ENCODE data around the gene MEAF6. TPM values are rescaled to one million over a fixed set of nuclear protein-coding genes. Genes with fewer than 3 reads are reported as not detected.

MEAF6 gene
- polyA plus RNA-seq, 1 of the 3 experiments (the other 2 are of a cell fraction), result 60.5 TPM

DNA sequence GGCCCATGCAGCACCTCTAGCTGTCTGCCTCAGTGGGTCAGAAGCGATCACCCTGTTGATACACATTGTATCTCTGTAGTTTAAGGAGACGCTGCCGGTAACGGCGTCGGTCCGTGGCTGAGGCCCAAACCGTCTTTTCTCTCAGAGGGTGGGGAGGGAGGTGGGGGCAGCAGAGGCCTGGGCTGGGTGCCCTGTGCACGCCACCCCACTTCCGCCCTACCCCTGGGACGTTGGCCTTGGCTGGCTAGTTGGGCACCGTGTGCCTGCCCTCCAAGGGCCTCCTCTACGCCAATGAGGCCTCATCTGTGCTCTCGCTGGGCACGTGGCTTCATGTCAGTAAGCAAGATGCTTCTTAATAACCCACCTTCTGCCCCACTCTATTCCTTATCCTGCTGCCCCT is 30.8 kb downstream of the MEAF6 start:
- peaks cover 13% of the 10 kb centered on the region for H3F3A ChIP-seq (replicated peaks; ENCODE audit: insufficient read depth)
- TF ChIP-seq, protein P1, sequence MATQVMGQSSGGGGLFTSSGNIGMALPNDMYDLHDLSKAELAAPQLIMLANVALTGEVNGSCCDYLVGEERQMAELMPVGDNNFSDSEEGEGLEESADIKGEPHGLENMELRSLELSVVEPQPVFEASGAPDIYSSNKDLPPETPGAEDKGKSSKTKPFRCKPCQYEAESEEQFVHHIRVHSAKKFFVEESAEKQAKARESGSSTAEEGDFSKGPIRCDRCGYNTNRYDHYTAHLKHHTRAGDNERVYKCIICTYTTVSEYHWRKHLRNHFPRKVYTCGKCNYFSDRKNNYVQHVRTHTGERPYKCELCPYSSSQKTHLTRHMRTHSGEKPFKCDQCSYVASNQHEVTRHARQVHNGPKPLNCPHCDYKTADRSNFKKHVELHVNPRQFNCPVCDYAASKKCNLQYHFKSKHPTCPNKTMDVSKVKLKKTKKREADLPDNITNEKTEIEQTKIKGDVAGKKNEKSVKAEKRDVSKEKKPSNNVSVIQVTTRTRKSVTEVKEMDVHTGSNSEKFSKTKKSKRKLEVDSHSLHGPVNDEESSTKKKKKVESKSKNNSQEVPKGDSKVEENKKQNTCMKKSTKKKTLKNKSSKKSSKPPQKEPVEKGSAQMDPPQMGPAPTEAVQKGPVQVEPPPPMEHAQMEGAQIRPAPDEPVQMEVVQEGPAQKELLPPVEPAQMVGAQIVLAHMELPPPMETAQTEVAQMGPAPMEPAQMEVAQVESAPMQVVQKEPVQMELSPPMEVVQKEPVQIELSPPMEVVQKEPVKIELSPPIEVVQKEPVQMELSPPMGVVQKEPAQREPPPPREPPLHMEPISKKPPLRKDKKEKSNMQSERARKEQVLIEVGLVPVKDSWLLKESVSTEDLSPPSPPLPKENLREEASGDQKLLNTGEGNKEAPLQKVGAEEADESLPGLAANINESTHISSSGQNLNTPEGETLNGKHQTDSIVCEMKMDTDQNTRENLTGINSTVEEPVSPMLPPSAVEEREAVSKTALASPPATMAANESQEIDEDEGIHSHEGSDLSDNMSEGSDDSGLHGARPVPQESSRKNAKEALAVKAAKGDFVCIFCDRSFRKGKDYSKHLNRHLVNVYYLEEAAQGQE (IDR thresholded peaks at IDR 0.05; ENCODE audit: low read depth, low read length), result no peak
- TF ChIP-seq TAF1 (IDR thresholded peaks at IDR 0.05; ENCODE audit: borderline replicate concordance, low read depth, low read length) (no peak), SIN3A (IDR thresholded peaks at IDR 0.05; ENCODE audit: borderline replicate concordance, low read depth, low read length) (no peak), TCF12 (IDR thresholded peaks at IDR 0.05) (no peak), JUND (IDR thresholded peaks at IDR 0.05) (no peak), NRF1 (IDR thresholded peaks at IDR 0.05; ENCODE audit: low read depth, low read length) (no peak), EZH2phosphoT487 (IDR thresholded peaks at IDR 0.05; ENCODE audit: borderline replicate concordance, low read depth) (no peak), ELF1 (IDR thresholded peaks at IDR 0.05) (no peak)
- TF ChIP-seq, protein P2, sequence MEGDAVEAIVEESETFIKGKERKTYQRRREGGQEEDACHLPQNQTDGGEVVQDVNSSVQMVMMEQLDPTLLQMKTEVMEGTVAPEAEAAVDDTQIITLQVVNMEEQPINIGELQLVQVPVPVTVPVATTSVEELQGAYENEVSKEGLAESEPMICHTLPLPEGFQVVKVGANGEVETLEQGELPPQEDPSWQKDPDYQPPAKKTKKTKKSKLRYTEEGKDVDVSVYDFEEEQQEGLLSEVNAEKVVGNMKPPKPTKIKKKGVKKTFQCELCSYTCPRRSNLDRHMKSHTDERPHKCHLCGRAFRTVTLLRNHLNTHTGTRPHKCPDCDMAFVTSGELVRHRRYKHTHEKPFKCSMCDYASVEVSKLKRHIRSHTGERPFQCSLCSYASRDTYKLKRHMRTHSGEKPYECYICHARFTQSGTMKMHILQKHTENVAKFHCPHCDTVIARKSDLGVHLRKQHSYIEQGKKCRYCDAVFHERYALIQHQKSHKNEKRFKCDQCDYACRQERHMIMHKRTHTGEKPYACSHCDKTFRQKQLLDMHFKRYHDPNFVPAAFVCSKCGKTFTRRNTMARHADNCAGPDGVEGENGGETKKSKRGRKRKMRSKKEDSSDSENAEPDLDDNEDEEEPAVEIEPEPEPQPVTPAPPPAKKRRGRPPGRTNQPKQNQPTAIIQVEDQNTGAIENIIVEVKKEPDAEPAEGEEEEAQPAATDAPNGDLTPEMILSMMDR (IDR thresholded peaks at IDR 0.05), result no peak
- WGBS (ENCODE audit: low lambda C conversion rate), result 97% methylated on average over 11 of the region's 15 CpGs
- no peak for DNase-seq
- peaks cover 16 to 36% of the 10 kb centered on the region in 2 experiments; a peak in 3 of 4 replicates for H3K4me1 ChIP-seq (ENCODE audit: control insufficient read depth in 1 of 2, insufficient read depth in 2 of 2, low read depth in 1 of 2, low read length in 1 of 2)
- peaks cover 15 to 44% of the 10 kb centered on the region in 2 experiments for H3K36me3 ChIP-seq (replicated peaks in 1 of 2; ENCODE audit: control insufficient read depth in 1 of 2, insufficient read depth in 2 of 2, low read length in 1 of 2)
- H3K79me2 ChIP-seq (ENCODE audit: insufficient read depth), result peaks cover 29% of the 10 kb centered on the region
- CTCF ChIA-PET, result interaction anchor here (0.7 to 21.1 kb wide), 4 partner anchors 9 to 908 kb away, joined by 3 to 481 read pairs (median 76); partner anchors contain the start of gene ZC3H12A
- H3K9ac ChIP-seq, result no peak overlapping the region
- no peak overlapping the region for H2AFZ ChIP-seq (ENCODE audit: low read depth)
- no peaks in the 10 kb centered on the region for H3K9me3 ChIP-seq
- H4K20me1 ChIP-seq (ENCODE audit: insufficient read depth), result no peaks in the 10 kb centered on the region
- H3K27me3 ChIP-seq (ENCODE audit: insufficient read depth), result no peaks in the 10 kb centered on the region
- no peak overlapping the region for H3K27ac ChIP-seq (ENCODE audit: low read depth in 2 of 2, low read length in 1 of 2)
- POLR2A ChIA-PET, result interaction anchor here (1.6 kb wide), 1 partner anchor 112 kb away, joined by 3 read pairs; the partner anchor contains the start of gene GNL2
- no peak overlapping the region for H3K4me3 ChIP-seq (ENCODE audit: low read depth in 2 of 2, low read length in 1 of 2)
- no peak overlapping the region for H3K4me2 ChIP-seq
- no peaks in the 10 kb centered on the region for H3K9me2 ChIP-seq

Measured in SK-N-SH (cell line).